ENCODE data around the gene MTX1.
"Not testable (repeated sequence)": the region's sequence is repeated elsewhere in the genome, so short reads cannot be mapped to it uniquely, and the experiment has no call there.

MTX1 gene

GRCh38 chr1:155241841-155242264, 33.4 kb downstream of the MTX1 start:
- DNase-seq, result no peak

- DNase-seq, result no peak
Measured at GRCh38 chr1:155242805-155243358, 34.4 kb downstream of the MTX1 start.

GRCh38 chr1:155244368-155245162, 36.1 kb downstream of the MTX1 start:
- peak; percentile 88 for DNase-seq

GRCh38 chr1:155245163-155245524, 36.6 kb downstream of the MTX1 start:
- no peak for DNase-seq

- not testable (repeated sequence) for DNase-seq
Measured at GRCh38 chr1:155246796-155247195, 38.3 kb downstream of the MTX1 start.

- DNase-seq, result no peak
Measured at GRCh38 chr1:155247667-155248553, 39.4 kb downstream of the MTX1 start.

GRCh38 chr1:155250246-155250632, 41.7 kb downstream of the MTX1 start:
- DNase-seq, result no peak

- DNase-seq, result peak; percentile 97
Measured at GRCh38 chr1:155250633-155251449, 42.3 kb downstream of the MTX1 start.

GRCh38 chr1:155251566-155251965, 43.1 kb downstream of the MTX1 start:
- no peak for DNase-seq

- no peak for DNase-seq
Measured at GRCh38 chr1:155253208-155253607, 44.7 kb downstream of the MTX1 start.

- DNase-seq, result no peak
Measured at GRCh38 chr1:155253797-155254196, 45.3 kb downstream of the MTX1 start.

- no peak for DNase-seq
Measured at GRCh38 chr1:155254228-155254713, 45.8 kb downstream of the MTX1 start.

- no peak for DNase-seq
Measured at GRCh38 chr1:155254714-155255242, 46.3 kb downstream of the MTX1 start.

- peak; percentile 77 for DNase-seq
Measured at GRCh38 chr1:155255243-155256007, 46.9 kb downstream of the MTX1 start, which contains the start of gene ENTREP3. ENTREP3 (minus strand) TSS chr1:155255483; CDS start chr1:155254877, 606 bp downstream.

- no peak for DNase-seq
Measured at GRCh38 chr1:155256058-155256852, 47.8 kb downstream of the MTX1 start.

GRCh38 chr1:155260276-155260675, 51.8 kb downstream of the MTX1 start:
- DNase-seq, result no peak

- no peak for DNase-seq
Measured at GRCh38 chr1:155261493-155261851, 53.0 kb downstream of the MTX1 start.

- DNase-seq, result peak; percentile 83
Measured at GRCh38 chr1:155261852-155262673, 53.6 kb downstream of the MTX1 start, which contains the start of gene SCAMP3. SCAMP3 (minus strand) TSS chr1:155262360; CDS start chr1:155262151, 209 bp downstream.

GRCh38 chr1:155263067-155263466, 54.6 kb downstream of the MTX1 start:
- no peak for DNase-seq
